ENCODE measurements around the gene PPP1R13L.
"Not testable (repeated sequence)": the region's sequence is repeated elsewhere in the genome, so short reads cannot be mapped to it uniquely, and the experiment has no call there.

The PPP1R13L gene

DNA sequence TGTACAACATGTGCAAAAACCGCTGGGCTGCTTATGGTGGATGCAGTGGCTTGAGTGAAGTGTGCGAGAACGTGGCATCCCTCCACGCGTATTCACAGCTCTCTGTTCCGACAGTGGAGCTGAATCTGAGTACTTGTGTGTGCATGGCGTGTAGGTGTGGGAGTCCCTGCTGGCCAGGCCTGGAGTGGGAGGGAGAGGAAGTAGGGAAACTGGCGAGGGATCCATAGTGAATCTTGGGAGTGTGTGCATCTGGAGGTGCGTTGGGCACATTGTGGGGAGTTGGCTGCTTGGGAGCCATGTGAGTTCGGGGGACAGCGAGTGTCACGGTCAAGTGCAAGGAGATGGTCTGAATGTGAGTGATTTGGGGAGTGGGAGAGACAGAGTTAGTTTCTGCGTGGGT is 62.0 kb downstream of the PPP1R13L start:
- DNase-seq (ENCODE audit: low spot score), result no peak

DNA sequence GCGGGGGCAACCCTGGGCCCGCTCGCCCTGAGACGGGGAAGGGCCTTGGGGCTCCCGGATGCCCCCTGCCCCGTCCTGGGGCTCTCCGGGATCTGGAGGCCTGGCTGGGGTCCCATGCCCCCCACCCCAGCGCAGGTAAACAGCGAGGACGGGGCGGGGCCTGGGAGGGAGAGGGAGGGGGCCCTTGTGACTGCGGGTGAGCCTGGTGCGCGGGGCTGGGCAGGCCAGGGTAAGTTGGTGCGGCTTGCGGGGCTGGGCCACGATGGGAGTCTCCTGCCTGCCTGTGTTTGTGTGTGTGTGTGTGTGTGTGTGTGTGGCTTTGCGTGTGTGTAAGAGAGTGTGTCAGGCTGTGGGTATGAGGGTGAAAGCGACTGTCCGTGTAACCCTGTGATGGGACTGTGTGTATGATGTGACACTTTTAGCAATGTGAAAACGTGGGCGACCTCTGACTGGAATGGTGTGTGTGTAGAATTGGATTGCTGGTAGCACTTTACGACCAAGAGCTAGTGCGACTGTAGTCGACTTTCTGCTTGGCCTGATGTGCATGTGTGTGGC is 63.9 kb downstream of the PPP1R13L start:
- no peak for DNase-seq (ENCODE audit: low spot score)

- no peak for DNase-seq (ENCODE audit: low spot score)
Measured at GRCh38 chr19:45340232-45340898, 64.5 kb downstream of the PPP1R13L start, which contains the start of gene KLC3. Gene KLC3, plus strand, starts transcription at chr19:45340750. Its CDS starts 4,792 bp downstream, at chr19:45345542.

DNA sequence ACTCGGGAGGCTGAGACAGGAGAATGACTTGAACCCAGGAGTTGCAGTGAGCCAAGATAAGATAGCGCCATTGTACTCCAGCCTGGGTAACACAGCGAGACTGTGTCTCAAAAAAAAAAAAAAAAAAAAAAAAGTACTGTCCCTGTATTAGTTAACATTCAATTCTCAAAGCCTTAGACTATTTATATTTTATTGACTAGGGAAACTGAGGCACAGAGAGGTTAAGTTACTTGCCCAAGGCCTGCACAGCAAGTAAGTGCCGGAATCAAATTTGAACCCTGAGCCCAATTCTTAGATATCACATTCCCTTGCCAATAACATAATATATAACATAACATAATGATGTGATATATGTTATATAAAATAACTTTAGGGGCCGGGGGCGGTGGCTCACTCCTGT is 65.2 kb downstream of the PPP1R13L start:
- DNase-seq (ENCODE audit: low spot score), result no peak

DNA sequence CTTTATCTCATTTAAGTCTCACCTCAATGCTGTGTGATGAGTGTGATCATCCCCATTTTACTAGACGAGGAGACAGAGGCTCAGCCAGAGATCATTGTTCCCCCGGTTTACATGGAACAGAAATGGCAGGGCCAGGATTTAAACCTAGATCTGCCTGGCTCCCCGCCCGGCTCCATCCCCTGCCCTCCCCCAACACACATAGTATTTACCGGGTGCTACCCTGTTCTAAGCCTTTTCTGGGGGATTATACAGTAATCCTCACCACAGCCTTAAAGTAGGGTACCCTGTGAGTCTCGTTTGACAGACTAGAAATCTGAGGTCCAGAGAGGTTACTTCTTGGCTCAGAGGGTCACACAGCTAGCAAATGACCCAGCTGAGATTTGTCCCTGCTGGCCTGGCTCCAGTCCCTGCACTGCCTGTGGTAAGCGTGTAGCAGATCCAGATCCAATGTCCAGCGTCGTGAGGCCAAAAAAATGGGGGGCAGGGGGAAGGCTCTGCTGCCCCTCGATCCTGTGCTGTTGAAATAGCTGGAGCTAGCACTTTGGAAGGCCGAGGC is 68.1 kb downstream of the PPP1R13L start:
- DNase-seq (ENCODE audit: low spot score), result no peak

- not testable (repeated sequence) for DNase-seq (ENCODE audit: low spot score)
Measured at GRCh38 chr19:45334881-45335280, 70.0 kb downstream of the PPP1R13L start.

DNA sequence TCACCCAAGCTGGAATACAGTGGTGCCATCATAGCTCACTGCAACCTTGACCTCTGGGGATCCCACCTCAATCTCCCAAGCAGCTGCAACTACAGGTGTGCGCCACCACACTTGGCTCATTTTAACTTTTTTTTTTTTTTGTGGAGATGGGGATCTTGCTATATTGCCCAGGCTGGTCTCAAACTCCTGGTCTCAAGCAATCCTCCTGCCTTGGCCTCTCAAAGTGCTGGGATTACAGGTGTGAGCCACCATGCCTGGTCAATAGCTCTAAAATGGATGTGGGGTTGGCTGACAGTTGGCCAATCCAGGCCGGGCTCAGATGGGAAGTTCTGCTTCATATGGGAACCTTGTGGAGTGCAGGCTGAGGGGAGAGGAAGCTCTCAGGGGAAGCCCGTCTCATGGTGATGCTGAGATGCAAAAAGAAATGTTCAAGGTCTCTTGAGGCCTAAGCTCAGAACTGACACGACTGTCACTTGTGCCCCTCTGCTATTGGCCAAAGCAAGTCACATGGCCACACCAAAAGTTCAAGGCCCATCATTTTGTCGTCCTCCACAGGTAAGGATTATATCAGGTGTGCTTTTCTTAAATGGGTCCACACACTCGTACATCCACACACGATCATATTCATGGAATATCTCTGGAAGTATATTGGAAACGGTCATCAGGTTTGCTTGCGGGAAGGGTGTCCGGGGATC is 71.1 kb downstream of the PPP1R13L start:
- DNase-seq (ENCODE audit: low spot score), result no peak

- DNase-seq (ENCODE audit: low spot score), result no peak
Measured at GRCh38 chr19:45331411-45331810, 73.5 kb downstream of the PPP1R13L start.
